Midbrain (tissue), 1 donor: Measurements from ENCODE around the gene MS4A18.
"Not testable (repeated sequence)": the region's sequence is repeated elsewhere in the genome, so short reads cannot be mapped to it uniquely, and the experiment has no call there.

Experiments
- DNase-seq: peaks from one replicate; lab custom pipeline; 2025; lab: John Stamatoyannopoulos, UW

Gene MS4A18

DNA sequence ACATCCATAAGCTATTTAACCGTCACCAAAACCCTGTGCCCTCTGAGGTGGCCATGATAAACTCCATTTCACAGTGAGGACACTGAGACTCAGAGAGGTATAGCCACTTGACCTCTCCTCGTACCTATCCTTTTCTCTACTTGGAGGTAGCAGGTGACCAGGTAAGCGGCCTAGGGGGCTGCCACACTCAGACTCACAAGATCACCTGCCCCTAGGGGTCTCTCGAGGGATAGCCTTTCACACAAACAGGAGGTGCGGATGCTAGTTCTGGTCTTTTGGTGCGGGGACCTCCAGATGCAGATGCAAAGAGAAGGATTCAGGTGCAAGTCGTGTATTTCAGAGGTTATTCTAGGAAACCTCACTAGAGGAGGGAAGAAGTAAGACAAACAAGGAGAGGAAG lies 14.6 kb downstream of the MS4A18 start:
- no peak for DNase-seq

DNA sequence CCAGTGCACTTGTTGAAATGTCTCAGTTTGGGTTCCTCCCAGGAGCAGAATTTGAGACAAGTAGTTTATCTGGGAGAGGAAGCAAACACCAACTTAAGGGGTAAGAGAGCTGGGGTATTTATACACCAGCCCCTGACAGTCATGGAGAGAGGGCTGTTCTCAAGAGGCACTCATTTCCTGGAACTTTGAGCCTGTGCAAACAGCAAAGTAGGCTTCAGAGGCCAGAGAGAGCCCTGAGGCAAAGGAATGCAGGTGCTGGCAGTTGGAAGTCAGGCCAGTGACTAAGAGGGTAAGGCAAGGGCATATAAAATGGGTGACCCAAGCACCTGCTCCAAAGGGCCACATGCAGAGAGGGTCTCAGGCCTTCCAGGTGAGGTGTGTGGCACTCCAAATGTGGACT lies 16.1 kb downstream of the MS4A18 start:
- no peak for DNase-seq

DNA sequence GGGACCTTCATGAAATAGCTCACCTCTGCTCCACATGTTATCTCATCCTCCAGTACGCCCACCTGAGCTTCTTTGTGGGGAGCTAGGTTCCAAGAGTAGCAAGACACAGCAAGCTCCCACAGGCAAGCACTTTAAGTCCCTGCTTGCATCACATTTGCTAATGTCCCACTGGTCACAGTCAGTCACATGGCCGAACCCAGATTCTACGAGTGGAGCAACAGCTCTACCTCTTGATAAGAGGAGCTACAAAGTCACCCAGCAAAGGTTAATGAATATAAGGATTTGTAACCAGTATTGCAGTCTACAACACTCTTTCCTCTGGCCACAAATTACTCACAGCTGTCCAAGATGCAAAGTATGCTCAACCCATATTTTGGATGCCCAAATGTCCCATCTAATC lies 16.9 kb downstream of the MS4A18 start:
- no peak for DNase-seq

DNA sequence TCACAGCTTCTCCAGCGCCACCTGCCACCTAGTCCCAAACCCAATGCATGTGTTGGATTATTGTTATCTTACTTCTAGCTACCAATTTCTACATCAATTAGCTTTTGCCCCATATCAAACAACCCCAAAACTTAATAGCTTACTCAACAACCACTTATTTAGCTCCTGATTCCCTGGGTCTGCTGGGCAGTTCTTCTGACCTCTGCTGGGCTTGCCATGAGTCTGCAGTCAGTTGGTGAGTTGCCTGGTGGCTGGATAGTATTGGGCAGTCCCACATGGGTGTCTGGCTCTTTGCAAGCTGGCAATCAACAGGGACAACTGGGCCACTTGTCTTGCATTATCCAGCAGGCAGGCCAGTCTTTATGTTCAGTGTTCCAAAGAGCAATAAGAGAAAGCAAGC lies 18.5 kb downstream of the MS4A18 start:
- DNase-seq = no peak

DNA sequence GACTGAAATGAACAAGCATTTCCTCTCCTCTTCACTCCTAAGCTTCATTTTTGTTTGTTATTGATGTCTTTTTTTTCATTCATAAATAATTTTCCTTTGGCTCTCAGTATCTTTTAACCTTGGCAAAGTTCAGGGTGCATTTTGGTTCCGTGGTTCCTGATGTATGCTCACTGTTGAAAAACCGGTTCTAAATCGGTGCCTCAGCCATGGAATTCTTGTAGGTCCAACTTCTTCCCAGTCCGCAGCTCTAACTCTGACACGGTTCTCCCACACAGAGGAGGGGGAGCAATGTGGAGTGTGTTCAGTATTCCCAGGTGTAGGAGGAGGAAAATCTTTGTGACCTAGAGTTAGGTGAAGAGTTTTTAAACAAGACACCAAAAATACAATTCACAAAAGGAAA lies 19.6 kb downstream of the MS4A18 start:
- DNase-seq = no peak

DNA sequence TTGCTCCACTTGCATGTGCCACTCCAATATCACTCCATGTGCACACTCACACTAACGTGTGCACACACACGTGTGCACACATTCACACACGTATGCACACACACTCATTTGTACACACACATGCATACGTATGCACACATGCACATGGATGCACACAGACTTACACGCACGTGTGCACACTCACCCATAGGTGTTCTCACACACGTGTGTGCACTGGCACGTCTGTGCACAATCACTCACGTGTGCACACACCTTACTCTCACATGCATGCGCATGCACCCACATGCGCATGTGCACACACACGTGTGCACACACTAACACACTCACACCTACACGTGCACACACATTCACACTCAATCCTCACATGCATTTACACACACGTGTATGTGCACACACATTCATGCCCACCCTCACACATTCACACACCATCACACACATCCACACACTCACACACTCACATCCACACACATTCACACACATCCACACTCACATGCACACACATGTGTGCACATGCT lies 22.9 kb downstream of the MS4A18 start:
- no peak for DNase-seq

DNA sequence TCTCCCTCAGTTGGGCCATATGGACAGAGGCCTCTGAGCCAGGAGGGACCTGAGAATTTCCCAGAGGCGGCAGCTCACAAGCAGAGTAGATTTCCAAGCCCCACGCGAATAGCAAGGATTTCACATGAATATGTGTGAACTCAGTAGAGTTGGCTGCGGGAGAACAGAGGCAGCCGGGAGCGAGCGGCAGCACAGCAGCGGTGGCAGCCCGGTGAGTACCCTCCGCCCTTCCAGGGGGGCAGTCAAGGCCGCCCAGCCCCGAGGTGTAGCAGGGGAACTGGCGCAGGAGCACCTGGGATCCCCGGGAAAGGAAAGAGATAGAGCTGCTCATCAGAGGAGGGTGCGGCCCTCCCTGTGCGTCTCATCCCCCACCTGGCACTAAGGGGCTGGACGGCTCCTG lies 23.7 kb downstream of the MS4A18 start:
- no peak for DNase-seq

DNA sequence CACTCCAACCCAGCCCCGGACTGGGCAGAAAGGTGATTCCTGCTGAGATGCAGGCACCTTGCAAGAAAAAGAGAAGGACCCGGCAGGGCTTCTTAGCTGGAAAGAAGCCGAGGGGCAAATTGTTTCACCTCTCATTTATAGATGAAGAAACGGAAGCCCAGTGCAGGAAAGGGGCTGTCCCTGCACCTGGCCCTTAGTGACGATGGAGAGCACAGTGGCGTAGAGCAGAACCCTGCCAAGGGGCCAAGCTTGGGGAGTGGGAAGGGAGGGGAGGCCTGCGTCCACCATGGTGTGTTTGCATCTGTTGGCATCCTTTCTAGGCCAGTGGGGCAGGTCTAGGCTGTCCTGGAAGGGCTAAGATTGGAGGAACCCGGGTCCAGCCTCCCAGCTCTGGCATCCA lies 24.3 kb downstream of the MS4A18 start:
- DNase-seq = no peak

DNA sequence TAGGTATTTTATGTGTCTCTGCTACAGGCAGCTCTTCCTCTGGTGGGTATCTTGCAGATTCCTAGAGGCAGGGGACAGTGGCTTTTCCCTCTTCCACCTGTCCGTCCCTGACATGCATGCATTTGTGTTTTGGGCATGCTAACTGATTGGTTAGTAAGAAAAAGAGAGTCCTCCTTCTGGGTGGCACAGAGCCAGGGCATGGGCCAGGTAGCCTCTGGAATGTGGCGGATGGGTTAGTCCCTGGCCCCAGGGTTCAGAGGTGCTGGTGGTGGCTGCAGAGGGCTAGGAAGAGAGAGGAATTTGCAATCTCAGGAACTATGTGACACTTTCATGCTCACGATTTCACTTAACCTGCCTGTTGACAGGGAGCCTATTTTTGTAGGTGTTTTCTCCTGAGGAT lies 26.4 kb downstream of the MS4A18 start:
- DNase-seq = no peak

DNA sequence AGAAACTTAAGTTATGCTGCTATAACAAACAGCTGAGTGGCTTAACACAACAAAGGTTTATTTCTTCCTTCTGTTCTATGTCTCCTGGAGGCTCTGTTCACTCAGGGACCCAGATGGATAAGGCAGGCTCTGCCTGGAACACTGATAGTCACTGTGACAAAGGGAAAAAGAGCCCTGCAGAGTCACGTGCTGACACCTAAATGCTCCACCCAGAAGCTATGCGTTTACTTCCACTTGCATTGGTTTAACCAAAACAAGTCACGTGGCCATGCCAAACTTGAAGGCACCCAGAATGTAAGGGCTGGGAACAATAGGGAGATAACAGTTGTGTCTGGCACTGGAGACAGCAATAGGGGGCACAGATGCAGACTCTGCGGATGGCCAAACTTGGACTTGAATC lies 28.8 kb downstream of the MS4A18 start:
- DNase-seq = no peak

DNA sequence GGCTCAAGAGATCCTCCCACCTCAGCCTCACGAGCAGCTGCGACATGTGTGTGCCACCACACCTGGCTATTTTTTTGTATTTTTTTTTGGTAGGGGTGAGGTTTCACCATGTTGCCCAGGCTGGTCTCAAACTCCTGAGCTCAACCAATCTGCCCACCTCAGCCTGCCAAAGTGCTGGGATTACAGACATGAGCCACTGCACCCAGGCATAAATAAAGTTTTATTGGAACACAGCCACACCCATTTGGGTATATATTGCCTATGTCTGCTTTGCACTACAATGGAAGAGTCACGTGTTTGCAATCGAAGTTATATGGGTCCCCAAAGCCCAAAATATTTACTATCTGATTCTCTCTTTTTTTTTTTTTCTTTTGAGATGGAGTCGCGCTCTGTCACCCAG lies 30.4 kb downstream of the MS4A18 start:
- no peak for DNase-seq

DNA sequence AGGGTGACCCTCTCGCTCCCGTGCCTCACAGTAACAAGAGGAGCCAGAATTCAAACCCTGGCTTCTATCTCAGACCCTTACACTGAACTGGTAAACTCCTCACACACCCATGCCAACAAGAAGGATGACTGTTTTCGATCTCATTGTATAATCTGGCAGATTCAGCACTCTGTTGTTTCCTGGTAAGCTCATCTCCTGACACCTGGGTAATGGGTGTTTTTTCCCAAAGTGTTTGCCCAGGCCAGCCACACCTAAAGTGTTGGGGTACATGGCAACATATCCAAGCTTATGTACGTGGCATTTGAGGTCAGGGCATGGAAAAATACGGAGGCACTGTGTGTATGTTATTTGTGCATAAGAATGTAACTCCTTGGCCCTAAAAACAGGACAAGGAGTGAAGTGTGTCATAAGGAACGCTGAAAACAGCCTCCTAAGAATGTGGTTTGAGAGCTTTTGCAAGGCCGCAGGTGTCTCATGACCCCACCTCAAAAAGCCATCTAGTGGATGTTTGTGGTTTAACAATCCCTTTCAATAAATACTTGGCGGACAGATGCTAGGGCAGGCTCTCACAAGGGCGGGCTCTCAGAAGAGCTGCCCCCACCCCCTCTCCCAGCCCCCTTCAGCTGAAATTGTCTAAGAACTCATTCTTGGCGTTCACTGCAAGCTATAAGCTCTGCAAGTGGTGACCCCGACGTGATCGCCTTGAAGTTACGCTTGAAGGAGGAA lies 31.9 kb downstream of the MS4A18 start, which contains the start of gene MS4A15:
Gene MS4A15 (plus strand): TSS at position 561 of the 726 bp plus-strand sequence. CDS start 6,867 bp downstream, outside the sequence.
- no peak for DNase-seq

DNA sequence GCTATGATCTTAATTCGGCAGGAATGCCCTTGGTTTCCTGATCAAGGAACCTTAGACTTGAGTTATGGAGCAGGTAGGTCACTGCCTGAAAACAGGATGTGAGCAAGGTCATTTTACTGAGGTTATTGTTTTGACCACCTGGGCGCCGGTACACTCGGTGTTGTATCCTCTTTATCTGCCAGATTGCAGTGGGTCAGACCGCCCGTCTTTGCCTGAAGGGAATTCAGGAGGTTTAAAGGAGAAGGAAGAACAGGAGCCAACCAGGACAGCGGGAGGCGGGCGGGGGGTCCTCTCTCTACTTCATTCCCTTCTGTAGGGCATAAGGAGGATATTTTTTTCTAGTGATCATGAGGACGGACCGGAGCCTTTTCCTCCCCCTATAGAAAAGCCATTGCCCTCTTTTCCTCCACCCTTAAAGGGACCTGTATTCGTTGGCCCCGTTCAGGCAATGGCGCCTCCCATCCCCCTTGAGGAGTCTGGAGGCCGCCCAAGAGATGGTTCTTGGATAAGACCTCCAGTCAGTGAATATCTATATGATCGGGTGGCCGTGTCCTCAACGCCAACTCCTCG lies 32.8 kb downstream of the MS4A18 start:
- no peak for DNase-seq

DNA sequence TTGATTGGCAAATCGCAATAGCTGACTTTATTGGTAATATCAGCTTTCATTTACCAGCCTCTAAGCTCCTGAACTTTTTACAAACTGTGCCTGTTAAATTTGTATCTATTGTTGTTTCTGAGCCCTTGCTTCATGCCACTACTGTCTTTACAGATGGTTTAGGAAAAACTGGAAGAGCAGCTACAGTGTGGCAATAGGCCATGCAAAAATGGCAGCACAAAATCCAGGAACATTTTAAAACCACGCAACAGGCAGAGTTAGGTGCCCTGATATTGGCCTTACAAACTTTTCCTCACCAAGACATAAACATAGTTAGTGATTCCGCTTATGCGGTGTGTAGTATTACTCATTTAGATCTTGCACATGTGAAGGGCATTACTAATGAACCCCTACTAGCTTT lies 34.2 kb downstream of the MS4A18 start:
- DNase-seq = not testable (repeated sequence)

DNA sequence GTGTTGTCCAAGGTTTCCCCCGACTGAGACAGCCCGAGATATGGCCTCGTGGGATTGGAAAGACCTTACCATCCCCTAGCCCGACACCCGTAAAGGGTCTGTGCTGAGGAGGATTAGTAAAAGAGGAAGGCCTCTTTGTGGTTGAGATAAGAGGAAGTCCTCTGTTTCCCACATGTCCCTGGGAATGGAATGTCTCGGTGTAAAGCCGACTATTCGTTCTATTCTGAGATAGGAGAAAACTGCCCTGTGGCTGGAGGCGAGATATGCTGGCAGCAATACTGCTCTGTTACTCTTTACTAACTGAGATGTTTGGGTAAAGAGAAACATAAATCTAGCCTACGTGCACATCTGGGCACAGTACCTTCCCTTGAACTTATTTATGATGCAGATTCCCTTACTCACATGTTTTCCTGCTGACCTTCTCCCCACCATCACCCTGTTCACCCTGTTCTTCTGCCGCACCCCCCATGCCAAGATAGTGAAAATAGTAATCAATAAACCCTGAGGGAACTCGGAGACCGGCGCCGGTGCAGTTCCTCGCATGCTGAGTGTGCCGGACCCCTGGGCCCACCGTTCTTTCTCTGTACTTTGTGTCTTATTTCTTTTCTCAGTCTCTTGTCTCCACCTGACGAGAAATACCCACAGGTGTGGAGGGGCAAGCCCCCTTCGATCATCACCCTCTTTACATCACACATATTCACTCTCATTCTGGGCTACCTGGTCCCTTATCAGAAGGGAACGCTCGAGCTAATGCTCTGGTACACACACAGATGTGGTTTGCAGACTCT lies 35.1 kb downstream of the MS4A18 start:
- DNase-seq = peak; percentile 1

DNA sequence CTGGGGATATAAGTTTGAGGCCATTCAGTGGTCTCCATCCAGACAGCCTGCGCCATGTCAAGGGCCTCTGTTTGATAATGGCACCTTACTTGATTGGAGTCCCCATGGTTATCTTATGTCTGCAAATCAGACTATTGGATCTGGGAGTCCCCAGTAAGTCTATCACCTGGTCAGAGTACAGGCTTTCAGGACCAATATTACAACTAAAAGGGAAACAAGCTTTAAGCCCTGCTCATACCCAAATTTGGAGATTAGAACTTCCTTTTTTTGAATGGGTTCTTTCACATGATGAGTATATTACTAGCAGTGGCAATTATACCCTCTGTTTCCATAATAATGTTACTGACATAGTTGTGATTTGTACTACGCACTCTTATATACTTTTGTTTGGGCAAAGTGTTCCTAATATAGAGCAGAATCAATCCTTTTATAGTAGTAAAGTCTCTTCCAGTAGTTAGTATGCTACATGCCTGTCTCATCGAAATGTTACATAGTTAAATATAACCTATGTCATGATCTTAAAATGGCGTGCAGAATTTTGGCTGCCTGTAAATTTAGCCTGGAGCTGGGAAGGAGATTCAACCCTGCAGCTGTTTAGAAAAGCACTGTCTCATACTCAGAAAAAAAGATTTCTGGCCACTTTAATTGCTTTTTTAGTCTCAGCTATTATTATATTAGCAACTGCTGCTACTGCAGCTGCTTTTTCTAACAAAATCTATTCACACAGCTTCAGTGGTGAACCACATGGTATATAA lies 37.1 kb downstream of the MS4A18 start:
- no peak for DNase-seq

DNA sequence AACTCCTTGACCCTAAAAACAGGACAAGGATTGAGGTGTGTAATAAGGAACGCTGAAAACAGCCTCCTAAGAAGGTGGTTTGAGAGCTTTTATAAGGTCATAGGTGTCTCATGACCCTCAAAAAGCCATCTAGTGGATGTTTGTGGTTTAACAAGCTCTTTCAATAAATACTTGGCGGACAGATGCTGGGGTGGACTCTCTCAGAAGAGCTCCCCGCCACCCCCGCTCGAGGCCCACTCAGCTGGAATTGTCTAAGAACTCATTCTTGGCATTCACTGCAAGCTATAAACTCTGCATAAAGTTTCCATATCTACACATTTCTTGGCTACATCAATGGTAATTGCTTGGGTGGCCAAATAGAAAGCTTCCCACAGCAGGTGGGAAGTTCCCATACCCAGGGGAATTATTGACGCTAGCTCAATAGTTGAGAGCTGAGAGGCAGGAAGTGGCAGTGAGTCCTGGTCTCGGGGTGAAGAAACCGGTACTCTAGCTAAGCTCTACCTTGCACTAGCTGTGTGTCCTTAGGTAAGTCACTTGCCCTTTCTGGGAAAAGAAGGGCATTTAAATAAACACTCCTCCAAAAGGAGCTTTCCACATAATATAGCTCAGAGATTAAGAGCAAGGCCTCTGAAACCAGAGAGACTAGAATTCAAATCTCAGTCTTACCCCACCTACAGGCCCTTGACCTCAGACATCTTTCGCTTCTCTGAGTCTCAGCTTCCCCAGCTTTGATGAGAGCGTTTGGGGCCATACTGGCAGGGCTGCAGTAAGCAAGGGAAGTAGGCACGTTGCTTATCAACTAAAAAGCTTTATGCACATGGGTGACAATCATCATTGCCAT lies 38.6 kb downstream of the MS4A18 start:
- no peak for DNase-seq

DNA sequence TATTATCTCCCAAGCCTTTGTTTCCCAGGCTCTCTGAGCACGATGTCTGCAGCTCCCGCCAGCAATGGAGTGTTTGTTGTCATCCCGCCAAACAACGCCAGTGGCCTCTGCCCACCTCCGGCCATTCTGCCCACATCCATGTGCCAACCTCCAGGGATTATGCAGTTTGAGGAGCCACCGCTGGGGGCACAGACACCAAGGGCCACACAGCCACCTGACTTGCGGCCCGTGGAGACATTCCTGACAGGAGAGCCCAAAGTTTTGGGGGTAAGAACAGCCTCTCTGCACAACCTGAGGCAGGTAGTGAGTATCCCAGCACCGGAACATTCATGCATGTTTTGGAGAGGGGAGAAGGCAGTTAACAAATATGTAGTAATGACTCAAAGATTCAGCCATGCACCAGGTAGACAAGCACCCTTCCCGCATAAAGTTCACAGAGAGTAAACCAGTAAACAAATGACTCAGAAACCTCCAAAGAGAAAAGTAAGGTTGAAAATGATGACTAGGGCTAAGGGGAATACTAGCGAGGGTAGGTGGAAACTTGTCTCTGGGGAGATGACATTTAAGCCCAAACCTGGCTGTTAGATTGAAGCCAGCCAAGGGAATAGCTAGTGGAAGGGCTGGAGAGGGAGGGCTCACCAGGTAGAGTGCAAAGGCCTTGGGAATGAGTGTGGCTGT lies 39.3 kb downstream of the MS4A18 start:
- DNase-seq = no peak

DNA sequence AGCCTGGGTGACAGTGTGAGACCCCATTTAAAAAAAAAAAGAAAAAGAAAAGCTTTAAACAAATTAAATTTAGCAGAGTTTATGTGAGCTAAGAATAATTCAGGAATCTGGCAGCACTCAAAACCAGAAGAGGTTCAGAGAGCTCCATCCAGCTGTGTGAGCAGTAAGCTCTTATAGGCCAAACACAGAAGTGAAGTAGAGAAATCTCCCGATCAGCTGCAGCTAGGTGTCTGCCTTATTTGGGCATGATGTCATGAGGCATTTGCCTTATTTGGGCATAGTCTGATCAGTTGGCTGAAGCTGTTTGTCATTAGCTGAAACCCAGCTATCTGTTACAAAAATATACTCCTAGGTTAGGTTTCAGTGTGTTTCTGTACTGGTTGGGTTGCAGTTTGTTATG lies 40.4 kb downstream of the MS4A18 start:
- DNase-seq = no peak

DNA sequence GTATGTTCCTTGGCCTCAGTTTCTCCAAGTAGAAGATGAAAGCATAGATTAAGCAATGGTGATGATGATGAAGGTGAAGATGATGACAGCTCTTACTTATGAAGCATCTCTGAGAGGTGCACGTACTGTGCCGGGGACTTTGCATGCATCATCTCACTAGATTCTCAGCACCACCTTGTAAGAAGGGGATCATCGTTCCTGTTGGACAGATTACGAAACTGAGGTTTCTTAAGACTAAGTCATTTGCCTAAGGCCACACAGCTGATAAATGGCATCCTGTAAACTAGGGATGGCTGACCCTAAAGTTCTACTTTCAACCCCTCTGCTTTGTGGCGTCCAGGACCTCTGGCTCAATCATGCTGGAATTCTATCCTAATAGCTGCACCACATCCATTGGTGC lies 40.8 kb downstream of the MS4A18 start:
- DNase-seq = no peak

DNA sequence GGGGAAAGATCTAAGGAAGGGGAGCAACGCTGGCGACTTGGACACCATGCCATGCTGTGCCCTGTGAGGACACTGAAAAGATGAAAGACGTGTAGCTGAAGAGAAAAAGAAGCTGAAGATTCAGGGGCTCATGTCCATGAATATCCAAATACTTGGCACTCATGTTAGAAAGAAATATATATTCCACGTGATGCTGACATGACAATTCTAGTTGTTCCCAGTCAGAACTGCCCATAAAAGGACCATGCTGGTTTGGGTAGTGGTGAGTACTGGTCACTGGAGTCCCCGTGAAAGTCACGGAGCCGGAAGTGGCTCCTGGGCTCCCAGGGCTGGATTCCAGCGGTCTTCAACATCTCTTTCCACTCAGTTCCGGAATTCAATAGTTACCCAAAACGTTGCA lies 42.0 kb downstream of the MS4A18 start:
- no peak for DNase-seq
